Pancreas (tissue), 10 donors: ENCODE measurements around the gene MSI1. TPM values are rescaled to one million over a fixed set of nuclear protein-coding genes. Genes with fewer than 3 reads are reported as not detected.

Experiments used
- ATAC-seq, 4 donors: fragments of 200-7000 bp; cut with Tn5 transposase; one replicate each; pipeline versions ENCODE4 v1.8.0 to v1.9.1; 2020; ENCODE audit warnings: mild to moderate bottlenecking in 4 of 4, moderate library complexity in 4 of 4
- DNase-seq, 6 donors: peaks; one replicate each; pipeline ENCODE4 v3.0.0-alpha.2; 2020
- FAIRE-seq: peaks from 2 replicates; lab custom pipeline; 2012; peaks lifted over from hg19 to GRCh38; lab: Jason Lieb, UNC
- H3K27ac ChIP-seq, 4 donors: fragments of 200-600 bp; sonication (generic); 1 replicate in 3 of 4; 2 replicates in 1 of 4; pipeline versions ENCODE4 v1.5.0 to v1.8.0; 2020
- H3K27me3 ChIP-seq, 4 donors: fragments of 200-600 bp; one replicate each; pipeline ENCODE4 v1.8.0; 2021
- H3K36me3 ChIP-seq, 3 donors: fragments of 200-600 bp; sonication (generic) in 1 of 3; one replicate each; pipeline versions ENCODE4 v1.5.0 to v1.8.0; 2020 to 2021
- H3K4me1 ChIP-seq, 3 donors: fragments of 200-600 bp; one replicate each; pipeline ENCODE4 v1.8.0; 2021
- H3K4me3 ChIP-seq, 4 donors: fragments of 200-600 bp; sonication (generic) in 2 of 4; one replicate each; pipeline versions ENCODE4 v1.5.0 to v1.8.0; 2020 to 2021
- H3K9me3 ChIP-seq, 4 donors: fragments of 200-600 bp; one replicate each; pipeline ENCODE4 v1.8.0; 2021
- WGBS, 2 donors: extraction: QIAGEN DNeasy Blood & Tissue Kit; methylation state at CpG; one replicate each; pipeline ENCODE4 v1.1.7; 2013; 5-methylcytosine and 5-hydroxymethylcytosine counted together
- intact Hi-C, 3 donors: fragments of 100-400 bp; cut with DNase I; formaldehyde crosslinking; loops; one replicate each; pipeline versions ENCODE4 v1.11.1 to v1.14.2; 2022
- polyA plus RNA-seq, 2 donors: library from polyadenylated mRNA; stranded (reverse); fragments of 200-250 nt; gene quantifications; one replicate each; pipeline ENCODE4 v1.2.3, GENCODE V29; 2013
- total RNA-seq, 6 donors: library from RNA; stranded (reverse); fragmentation: NEBNext Ultra II Directional in 4 of 6; extraction: Animal tissue kit (Norgen Biotek cat#: 25700) in 4 of 6; gene quantifications; one replicate each; pipeline versions ENCODE4 v1.2.1 to v1.2.4, GENCODE V29; 2021 to 2023
- TF ChIP-seq, protein P1 (sequence below), 4 donors: fragments of 200-600 bp; sonication (generic) in 3 of 4; IDR thresholded peaks; one replicate each; pipeline versions ENCODE4 v1.5.0 to v1.8.0; 2021; ENCODE audit warnings: antibody characterized with exemption in 4 of 4
- donor health status: healthy with polysubstance abuse.
- donor health status: DM: no; HTN: no; CAD: no; lungs with moderate emphysema.
- donor health status: DM: no; HTN: no; CAD: no.
- donor health status: control.
- donor health status: control.
- donor health status: Bipolar disorder and iron deficiency.
- donor health status: DM: yes; HTN: yes; CAD: no.
- donor health status: DM: no; HTN: no; CAD: no.
- donor health status: DM: no; HTN: no; CAD: no.
- donor health status: DM: yes; HTN: yes; CAD: no.

The MSI1 gene
- total and polyA plus RNA-seq, 8 donors: 3.0 to 6.0 (median 4.4) TPM

DNA sequence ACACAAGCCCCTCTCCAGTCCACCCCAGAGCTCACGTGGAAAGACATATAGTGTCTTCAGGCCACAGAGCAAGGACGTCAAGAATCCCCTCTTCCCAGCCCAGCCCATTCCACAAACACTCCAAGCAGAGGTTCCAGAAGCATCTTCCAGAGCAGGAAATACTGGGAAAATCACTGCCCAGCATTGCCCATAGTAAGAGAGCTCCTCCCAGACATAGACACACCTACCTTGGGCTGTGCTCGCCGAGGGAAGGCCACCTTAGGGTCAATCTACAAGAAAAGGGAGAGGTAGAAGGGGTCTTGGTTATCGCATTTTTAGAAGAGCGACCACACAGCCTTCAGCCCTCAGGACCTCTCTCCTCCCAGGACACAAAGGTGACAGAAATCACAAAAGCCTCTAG is 4.5 kb downstream of the MSI1 start:
- H3K27me3 ChIP-seq: no peaks in the 10 kb centered on the region
- no peak overlapping the region for H3K4me3 ChIP-seq
- peak overlapping the region in 1 of 4 donors; percentile 10 for H3K27ac ChIP-seq
- intact Hi-C loops: loop anchor here in 1 of 3 donors (10.0 kb wide), 1 partner anchor 60 kb away; no protein-coding TSS in a partner anchor
- no peak for FAIRE-seq
- H3K4me1 ChIP-seq: peaks cover 7 to 16% (median 15%) of the 10 kb centered on the region in 3 donors
- TF ChIP-seq, protein P1, sequence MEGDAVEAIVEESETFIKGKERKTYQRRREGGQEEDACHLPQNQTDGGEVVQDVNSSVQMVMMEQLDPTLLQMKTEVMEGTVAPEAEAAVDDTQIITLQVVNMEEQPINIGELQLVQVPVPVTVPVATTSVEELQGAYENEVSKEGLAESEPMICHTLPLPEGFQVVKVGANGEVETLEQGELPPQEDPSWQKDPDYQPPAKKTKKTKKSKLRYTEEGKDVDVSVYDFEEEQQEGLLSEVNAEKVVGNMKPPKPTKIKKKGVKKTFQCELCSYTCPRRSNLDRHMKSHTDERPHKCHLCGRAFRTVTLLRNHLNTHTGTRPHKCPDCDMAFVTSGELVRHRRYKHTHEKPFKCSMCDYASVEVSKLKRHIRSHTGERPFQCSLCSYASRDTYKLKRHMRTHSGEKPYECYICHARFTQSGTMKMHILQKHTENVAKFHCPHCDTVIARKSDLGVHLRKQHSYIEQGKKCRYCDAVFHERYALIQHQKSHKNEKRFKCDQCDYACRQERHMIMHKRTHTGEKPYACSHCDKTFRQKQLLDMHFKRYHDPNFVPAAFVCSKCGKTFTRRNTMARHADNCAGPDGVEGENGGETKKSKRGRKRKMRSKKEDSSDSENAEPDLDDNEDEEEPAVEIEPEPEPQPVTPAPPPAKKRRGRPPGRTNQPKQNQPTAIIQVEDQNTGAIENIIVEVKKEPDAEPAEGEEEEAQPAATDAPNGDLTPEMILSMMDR (IDR thresholded peaks at IDR 0.05): no peak
- DNase-seq: no peak
- no peaks in the 10 kb centered on the region for H3K9me3 ChIP-seq
- ATAC-seq: no peak
- WGBS, 2 donors: 78 to 80% methylated on average over 6 of the region's 6 CpGs
- no peaks in the 10 kb centered on the region for H3K36me3 ChIP-seq

DNA sequence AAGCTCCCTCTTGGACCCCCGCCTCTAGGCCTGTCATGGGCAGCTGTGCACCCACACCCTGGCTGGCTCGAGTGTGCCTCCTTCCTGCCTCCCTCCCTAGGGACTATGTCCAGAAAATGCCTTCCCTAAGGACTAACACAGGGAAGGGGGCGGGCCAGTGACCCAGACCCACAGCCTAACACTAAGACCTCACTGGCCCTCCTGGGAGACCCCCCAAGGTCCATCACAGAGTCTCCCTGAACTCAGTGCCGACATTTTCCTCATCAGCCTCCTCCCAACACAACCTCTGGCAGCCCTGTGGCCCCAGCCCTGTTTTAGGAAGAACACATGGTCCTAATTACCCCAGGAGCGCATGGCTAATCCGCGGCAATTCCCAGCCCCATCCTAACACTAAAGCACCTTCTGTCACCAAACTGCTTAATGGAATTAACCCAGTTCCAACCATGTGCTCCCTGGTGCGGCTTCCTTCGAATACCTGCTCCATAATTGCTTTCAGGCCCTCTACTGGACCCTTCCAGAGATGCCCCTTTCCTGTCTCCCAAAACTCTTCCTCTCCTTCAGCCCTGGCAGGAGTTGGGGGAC is 5.6 kb downstream of the MSI1 start:
- H3K36me3 ChIP-seq: no peaks in the 10 kb centered on the region
- DNase-seq (no peak), ATAC-seq (no peak), FAIRE-seq (no peak)
- peaks cover 7 to 16% (median 15%) of the 10 kb centered on the region in 3 donors for H3K4me1 ChIP-seq
- intact Hi-C loops: loop anchor here in 1 of 3 donors (10.0 kb wide), 1 partner anchor 61 kb away; no protein-coding TSS in a partner anchor
- no peak overlapping the region for H3K4me3 ChIP-seq
- no peak overlapping the region for H3K27ac ChIP-seq
- H3K9me3 ChIP-seq: no peaks in the 10 kb centered on the region
- H3K27me3 ChIP-seq: no peaks in the 10 kb centered on the region
- TF ChIP-seq, protein P1 (IDR thresholded peaks at IDR 0.05): no peak
- WGBS, 2 donors: 73 to 82% methylated on average over 8 to 9 of the region's 9 CpGs

DNA sequence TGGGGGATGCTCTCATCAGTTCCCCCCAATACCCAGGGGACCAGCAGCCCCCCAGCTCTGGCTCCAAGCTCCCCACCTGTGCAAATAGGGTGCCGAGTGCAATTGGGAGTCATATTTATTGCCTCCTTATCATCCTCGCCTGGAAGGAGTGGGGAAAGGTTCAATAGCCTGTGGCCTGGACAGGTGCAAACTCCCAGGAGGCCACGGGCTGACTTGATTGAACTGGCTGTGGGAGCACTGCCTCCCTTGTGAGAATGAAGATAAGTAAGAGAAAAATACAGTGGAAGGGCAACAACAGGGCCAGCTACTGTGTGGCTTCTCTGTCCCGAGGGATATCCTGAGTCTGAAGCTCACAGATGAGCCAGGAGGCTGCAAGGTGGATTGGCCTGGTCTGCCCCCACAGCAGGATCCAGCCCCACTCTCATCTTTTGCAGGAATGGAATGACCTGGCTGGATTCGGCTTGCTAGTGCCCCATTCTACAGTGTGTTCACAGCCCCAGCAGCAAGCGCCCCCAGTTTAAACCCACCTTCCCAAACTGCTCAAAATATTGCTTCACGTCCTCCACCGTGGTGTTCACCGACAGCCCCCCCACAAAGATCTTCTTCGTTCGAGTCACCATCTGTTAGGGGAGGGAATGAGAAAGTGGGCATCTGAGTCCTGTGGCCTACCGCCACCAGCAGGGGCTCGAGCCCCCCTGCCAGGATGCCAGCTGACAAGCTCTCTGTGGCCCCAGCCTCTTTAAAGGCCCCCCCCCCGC is 6.3 kb downstream of the MSI1 start:
- ATAC-seq: no peak
- Histone ChIP-seq H3K36me3 (no peaks in the 10 kb centered on the region), H3K9me3 (no peaks in the 10 kb centered on the region), H3K27ac (no peak overlapping the region), H3K4me3 (no peak overlapping the region), H3K4me1 (peaks cover 7 to 15% (median 14%) of the 10 kb centered on the region in 3 donors), H3K27me3 (no peaks in the 10 kb centered on the region)
- DNase-seq: no peak
- intact Hi-C loops: loop anchor here in 1 of 3 donors (10.0 kb wide), 1 partner anchor 62 kb away; no protein-coding TSS in a partner anchor
- WGBS, 2 donors: 56 to 62% methylated on average over 14 of the region's 14 CpGs
- no peak for FAIRE-seq
- TF ChIP-seq, protein P1 (IDR thresholded peaks at IDR 0.05): no peak

DNA sequence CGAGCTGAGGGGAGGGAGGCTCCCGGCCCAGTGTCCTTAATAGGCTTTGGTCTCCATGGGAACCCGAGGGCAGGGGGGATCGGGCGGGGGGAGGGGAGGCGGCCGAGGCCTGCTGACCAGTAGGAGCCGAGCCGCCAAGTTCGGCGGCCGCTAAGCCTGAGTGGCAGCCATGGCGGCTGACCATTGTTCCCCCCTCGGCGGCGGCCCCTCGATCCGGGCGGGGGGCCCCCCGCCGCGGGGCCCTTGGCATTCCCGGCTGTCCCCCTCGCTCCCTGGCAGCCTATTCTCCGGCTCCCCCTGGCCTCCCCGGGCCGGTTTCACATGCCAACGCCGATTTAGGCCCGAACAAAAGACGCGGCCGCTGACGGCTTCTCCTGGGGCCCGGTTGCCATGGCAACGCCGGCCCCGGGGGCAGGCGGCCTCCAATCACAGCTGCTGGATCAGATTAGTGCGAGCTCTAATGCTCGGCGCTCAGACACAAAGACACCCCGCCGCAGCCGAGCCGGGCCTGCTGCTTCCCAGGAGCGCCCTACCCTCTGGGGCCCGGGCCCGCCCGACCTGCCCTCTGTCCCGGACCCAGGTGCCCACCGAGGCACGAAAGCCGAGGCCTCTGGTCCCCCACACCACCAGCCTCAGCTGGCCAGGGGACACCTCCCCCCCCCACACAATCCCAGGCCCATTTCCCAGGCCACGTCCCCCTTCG is 7.3 kb downstream of the MSI1 start:
- Histone ChIP-seq H3K27ac (peak overlapping the region in 1 of 4 donors; percentile 23), H3K27me3 (no peaks in the 10 kb centered on the region), H3K36me3 (no peaks in the 10 kb centered on the region), H3K4me3 (peak overlapping the region in 2 of 4 donors; percentile 21 to 32), H3K9me3 (no peaks in the 10 kb centered on the region), H3K4me1 (peaks cover 7 to 12% (median 11%) of the 10 kb centered on the region in 3 donors)
- WGBS, 2 donors: 40 to 49% methylated on average over 36 to 56 of the region's 56 CpGs
- intact Hi-C loops: loop anchor here in 1 of 3 donors (10.0 kb wide), 1 partner anchor 63 kb away; no protein-coding TSS in a partner anchor
- TF ChIP-seq, protein P1 (IDR thresholded peaks at IDR 0.05): no peak
- DNase-seq (peak in 5 of 6 donors; percentile 40 to 81 (median 65)), FAIRE-seq (no peak), ATAC-seq (peak; percentile 8 to 55 (median 32))
